HEK293 (cell line): ENCODE results near the gene ATCAY.
A peak's percentile ranks its signal among the peaks of the same experiment; 100 is the strongest.

ENCODE experiments used
- CTCF ChIA-PET: fragments of 350-600 bp; formaldehyde crosslinking; extraction: SDS; loops from one replicate; lab custom pipeline; 2021; ENCODE audit warnings: antibody characterized with exemption; lab: Yijun Ruan, JAX
- POLR2A ChIA-PET: fragments of 300-600 bp; formaldehyde crosslinking; extraction: SDS; loops from one replicate; lab custom pipeline; 2020; ENCODE audit warnings: antibody characterized with exemption, inconsistent platforms; lab: Yijun Ruan, JAX
- H3K27ac ChIP-seq: fragments of 200-500 bp; sonication (Bioruptor generic); 2 replicates; pipeline ENCODE4 v1.5.1; 2014; ENCODE audit warnings: low read depth, low read length, control low read depth, inconsistent platforms; ENCODE audit errors: extremely low read depth
- H3K36me3 ChIP-seq, 2 experiments: fragments of 200-500 bp in 1 of 2; sonication (Bioruptor generic) in 1 of 2; 1 replicate in 1 of 2; 2 replicates in 1 of 2; pipeline ENCODE4 v1.5.1; 2014 to 2017; ENCODE audit warnings: inconsistent platforms in 2 of 2, low read length in 2 of 2; ENCODE audit not compliant: control insufficient read depth in 2 of 2, insufficient read depth in 1 of 2
- H3K4me1 ChIP-seq: fragments of 200-500 bp; sonication (Bioruptor generic); 2 replicates; pipeline ENCODE4 v1.5.1; 2014; ENCODE audit warnings: mild to moderate bottlenecking, low read length, inconsistent platforms; ENCODE audit not compliant: control insufficient read depth, insufficient read depth
- H3K4me3 ChIP-seq: 2 replicates; pipeline ENCODE4 v1.5.1; 2011; ENCODE audit warnings: low read depth, mild to moderate bottlenecking, control low read depth, low read length, moderate library complexity
- H3K9me3 ChIP-seq: fragments of 200-500 bp; sonication (Bioruptor generic); 2 replicates; pipeline ENCODE4 v1.5.1; 2014; ENCODE audit warnings: low read depth, low read length, inconsistent platforms; ENCODE audit not compliant: control insufficient read depth, insufficient read depth
- HOXD13 ChIP-seq: sonication (generic); formaldehyde crosslinking; IDR thresholded peaks from 2 replicates; pipeline ENCODE4 v1.8.0; 2022; ENCODE audit warnings: missing genetic modification reagents, borderline replicate concordance
- MEIS1 ChIP-seq: sonication (generic); formaldehyde crosslinking; IDR thresholded peaks from 2 replicates; pipeline ENCODE4 v1.8.1; 2022; ENCODE audit warnings: missing genetic modification reagents, mild to moderate bottlenecking, borderline replicate concordance
- MYNN ChIP-seq: fragments of 450-650 bp; formaldehyde crosslinking; IDR thresholded peaks from 2 replicates; pipeline ENCODE4 v1.5.1; 2016; ENCODE audit warnings: missing biosample characterization, missing genetic modification characterization, borderline replicate concordance
- ZBTB44 ChIP-seq: fragments of 450-650 bp; IDR thresholded peaks from 2 replicates; pipeline ENCODE4 v1.5.1; 2018; ENCODE audit warnings: missing biosample characterization, mild to moderate bottlenecking, missing genetic modification characterization
- ZNF121 ChIP-seq: fragments of 450-650 bp; formaldehyde crosslinking; IDR thresholded peaks from 2 replicates; pipeline ENCODE4 v1.5.1; 2016; ENCODE audit warnings: missing biosample characterization, missing genetic modification characterization
- ZNF18 ChIP-seq: fragments of 450-650 bp; formaldehyde crosslinking; IDR thresholded peaks from 2 replicates; pipeline ENCODE4 v1.5.1; 2016; ENCODE audit warnings: missing biosample characterization, missing genetic modification characterization
- ZNF221 ChIP-seq: fragments of 450-650 bp; formaldehyde crosslinking; IDR thresholded peaks from 2 replicates; pipeline ENCODE4 v1.5.1; 2017; ENCODE audit warnings: missing biosample characterization, missing genetic modification characterization, borderline replicate concordance
- ZNF23 ChIP-seq: fragments of 450-650 bp; formaldehyde crosslinking; IDR thresholded peaks from 2 replicates; pipeline ENCODE4 v1.5.1; 2016; ENCODE audit warnings: missing biosample characterization, missing genetic modification characterization, borderline replicate concordance
- ZNF274 ChIP-seq, 2 experiments: fragments of 200-500 bp in 1 of 2; fragments of 450-650 bp in 1 of 2; sonication (Bioruptor generic) in 1 of 2; formaldehyde crosslinking in 1 of 2; IDR thresholded peaks; 2 replicates each; pipeline versions ENCODE4 v1.5.1 to v1.6.1; 2014 to 2016; ENCODE audit warnings: borderline replicate concordance in 1 of 2, inconsistent platforms in 1 of 2, low read length in 1 of 2, missing biosample characterization in 1 of 2, missing genetic modification characterization in 1 of 2
- ZNF391 ChIP-seq: fragments of 450-650 bp; formaldehyde crosslinking; IDR thresholded peaks from 2 replicates; pipeline ENCODE4 v1.5.1; 2016; ENCODE audit warnings: low read depth, missing biosample characterization, missing genetic modification characterization, borderline replicate concordance
- ZNF518A ChIP-seq: fragments of 450-650 bp; formaldehyde crosslinking; conservative IDR thresholded peaks from 2 replicates; pipeline ENCODE4 v1.5.1; 2016; ENCODE audit warnings: low read depth, missing biosample characterization, missing genetic modification characterization
- ZNF555 ChIP-seq: fragments of 450-650 bp; formaldehyde crosslinking; conservative IDR thresholded peaks from 2 replicates; pipeline ENCODE4 v1.5.1; 2017; ENCODE audit warnings: missing biosample characterization, mild to moderate bottlenecking, missing genetic modification characterization, inconsistent platforms
- ZNF596 ChIP-seq: fragments of 450-650 bp; IDR thresholded peaks from 2 replicates; pipeline ENCODE4 v1.5.0; 2018; ENCODE audit warnings: missing biosample characterization, mild to moderate bottlenecking, missing genetic modification characterization, moderate library complexity
- ZNF610 ChIP-seq: fragments of 450-650 bp; formaldehyde crosslinking; IDR thresholded peaks from 2 replicates; pipeline ENCODE4 v1.5.1; 2016; ENCODE audit warnings: missing biosample characterization, missing genetic modification characterization, borderline replicate concordance
- ZNF654 ChIP-seq: fragments of 450-650 bp; formaldehyde crosslinking; IDR thresholded peaks from 2 replicates; pipeline ENCODE4 v1.5.1; 2016; ENCODE audit warnings: low read depth, missing biosample characterization, missing genetic modification characterization
- ZNF701 ChIP-seq: fragments of 450-650 bp; formaldehyde crosslinking; IDR thresholded peaks from 2 replicates; pipeline ENCODE4 v1.5.1; 2016; ENCODE audit warnings: missing biosample characterization, missing genetic modification characterization
- ZNF704 ChIP-seq: fragments of 450-650 bp; formaldehyde crosslinking; IDR thresholded peaks from 2 replicates; pipeline ENCODE4 v1.5.1; 2016; ENCODE audit warnings: missing biosample characterization, missing genetic modification characterization
- TF ChIP-seq, protein P1 (sequence below): fragments of 450-650 bp; formaldehyde crosslinking; IDR thresholded peaks from 2 replicates; pipeline ENCODE4 v1.5.1; 2017; ENCODE audit warnings: missing biosample characterization, mild to moderate bottlenecking, missing genetic modification characterization, moderate library complexity
- TF ChIP-seq, protein P2 (sequence below): fragments of 450-650 bp; formaldehyde crosslinking; IDR thresholded peaks from 2 replicates; pipeline ENCODE4 v1.5.1; 2016; ENCODE audit warnings: missing biosample characterization, missing genetic modification characterization

The ATCAY gene

GRCh38 chr19:3968556-3969434 lies 88.3 kb downstream of the ATCAY start:
- peaks cover 18 to 44% of the 10 kb centered on the region in 2 experiments; a peak in 2 of 3 replicates for H3K36me3 ChIP-seq
- H3K27ac ChIP-seq: peak overlapping the region; percentile 78
- no peak overlapping the region; the same call in 1 of the 2 replicates for H3K4me3 ChIP-seq
- H3K9me3 ChIP-seq: no peaks in the 10 kb centered on the region
- POLR2A ChIA-PET: interaction anchor here (0.7 to 5.3 kb wide), 15 partner anchors 10 to 503 kb away, joined by 3 to 258 read pairs (median 6); partner anchors contain the start of genes EEF2, HDGFL2, MPND and MRPL54
- CTCF ChIA-PET: interaction anchor here (0.5 to 2.0 kb wide), 14 partner anchors 10 to 577 kb away, joined by 3 to 10 read pairs (median 4); partner anchors contain the start of genes EEF2 and NMRK2
- H3K4me1 ChIP-seq: peaks cover 17% of the 10 kb centered on the region
- no peak for TF ChIP-seq MYNN (tag by site-specific recombination)
- TF ChIP-seq ZNF18 (tag by site-specific recombination): no peak
- TF ChIP-seq ZNF701 (tag by site-specific recombination): no peak
- peak; percentile 3; the same call in 1 of the 2 replicates for TF ChIP-seq ZNF654 (tag by site-specific recombination)
- no peak for TF ChIP-seq HOXD13 (CRISPR knock-in tag)
- TF ChIP-seq, protein P1, sequence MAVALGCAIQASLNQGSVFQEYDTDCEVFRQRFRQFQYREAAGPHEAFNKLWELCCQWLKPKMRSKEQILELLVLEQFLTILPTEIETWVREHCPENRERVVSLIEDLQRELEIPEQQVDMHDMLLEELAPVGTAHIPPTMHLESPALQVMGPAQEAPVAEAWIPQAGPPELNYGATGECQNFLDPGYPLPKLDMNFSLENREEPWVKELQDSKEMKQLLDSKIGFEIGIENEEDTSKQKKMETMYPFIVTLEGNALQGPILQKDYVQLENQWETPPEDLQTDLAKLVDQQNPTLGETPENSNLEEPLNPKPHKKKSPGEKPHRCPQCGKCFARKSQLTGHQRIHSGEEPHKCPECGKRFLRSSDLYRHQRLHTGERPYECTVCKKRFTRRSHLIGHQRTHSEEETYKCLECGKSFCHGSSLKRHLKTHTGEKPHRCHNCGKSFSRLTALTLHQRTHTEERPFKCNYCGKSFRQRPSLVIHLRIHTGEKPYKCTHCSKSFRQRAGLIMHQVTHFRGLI (tag by site-specific recombination): no peak; the same call in 1 of the 2 replicates
- TF ChIP-seq ZBTB44 (tag by site-specific recombination): peak; percentile 44; the same call in 1 of the 2 replicates
- TF ChIP-seq, protein P2, sequence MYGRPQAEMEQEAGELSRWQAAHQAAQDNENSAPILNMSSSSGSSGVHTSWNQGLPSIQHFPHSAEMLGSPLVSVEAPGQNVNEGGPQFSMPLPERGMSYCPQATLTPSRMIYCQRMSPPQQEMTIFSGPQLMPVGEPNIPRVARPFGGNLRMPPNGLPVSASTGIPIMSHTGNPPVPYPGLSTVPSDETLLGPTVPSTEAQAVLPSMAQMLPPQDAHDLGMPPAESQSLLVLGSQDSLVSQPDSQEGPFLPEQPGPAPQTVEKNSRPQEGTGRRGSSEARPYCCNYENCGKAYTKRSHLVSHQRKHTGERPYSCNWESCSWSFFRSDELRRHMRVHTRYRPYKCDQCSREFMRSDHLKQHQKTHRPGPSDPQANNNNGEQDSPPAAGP: peak; percentile 74
- TF ChIP-seq ZNF391 (tag by site-specific recombination): no peak
- no peak for TF ChIP-seq ZNF555
- TF ChIP-seq ZNF274 (IDR thresholded peaks at IDR 0.05; ENCODE audit: low read length): no peak
- TF ChIP-seq ZNF274 (tag by site-specific recombination; IDR thresholded peaks at IDR 0.05; ENCODE audit: borderline replicate concordance): no peak
- TF ChIP-seq ZNF610 (tag by site-specific recombination): no peak
- no peak for TF ChIP-seq ZNF596 (tag by site-specific recombination)
- TF ChIP-seq ZNF704 (tag by site-specific recombination): no peak
- no peak for TF ChIP-seq ZNF221 (tag by site-specific recombination)
- peak; percentile 98 for TF ChIP-seq ZNF121 (tag by site-specific recombination)
- TF ChIP-seq ZNF23: no peak
- TF ChIP-seq ZNF518A: 0 out of 2 replicates have a peak, but pooled peaks have one; percentile 16
- no peak for TF ChIP-seq MEIS1 (CRISPR knock-in tag)
